LNCaP clone FGC (cell line): ENCODE measurements around the gene CDKL1.

Experiments used
- DNase-seq: peaks from one replicate; pipeline ENCODE4 v3.0.0-alpha.2; 2011; ENCODE audit warnings: low read depth
- H3K4me3 ChIP-seq: 2 replicates; pipeline ENCODE4 v1.5.1; 2011; ENCODE audit warnings: mild to moderate bottlenecking, low read depth, low read length, control low read depth
- CTCF ChIP-seq: IDR thresholded peaks from 2 replicates; pipeline ENCODE4 v1.5.1; 2012; ENCODE audit warnings: mild to moderate bottlenecking; ENCODE audit not compliant: control insufficient read depth, insufficient read depth; ENCODE audit errors: extremely low read depth

CDKL1 gene

GRCh38 chr14:50399251-50400032, 2.8 kb upstream of the CDKL1 start:
- no peak overlapping the region for H3K4me3 ChIP-seq
- DNase-seq = peak; percentile 92
- TF ChIP-seq CTCF = no peak

GRCh38 chr14:50398189-50398580, 1.5 kb upstream of the CDKL1 start:
- no peak for DNase-seq
- H3K4me3 ChIP-seq = no peak overlapping the region
- no peak for TF ChIP-seq CTCF

- TF ChIP-seq CTCF = no peak
- DNase-seq = no peak
Measured at GRCh38 chr14:50397390-50398188, 908 bp upstream of the CDKL1 start.

DNA sequence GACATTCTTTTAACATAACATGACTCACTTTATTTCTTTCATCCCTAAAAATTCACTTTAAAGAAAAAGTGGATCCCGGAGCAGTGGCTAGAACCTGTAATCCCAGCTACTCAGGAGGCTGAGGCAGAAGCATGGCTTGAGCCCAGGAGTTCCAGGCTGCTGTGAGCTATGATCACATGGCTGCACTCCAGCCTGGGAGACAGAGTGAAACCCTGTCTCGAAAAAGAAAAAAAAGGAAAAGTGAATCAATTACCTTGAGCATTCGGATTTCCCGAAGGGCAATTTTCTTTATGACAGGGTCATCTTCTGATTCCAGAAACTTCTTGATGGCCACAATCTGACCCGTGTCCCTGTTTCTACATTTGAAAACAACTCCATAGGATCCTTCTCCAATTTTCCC, 1.2 kb downstream of the CDKL1 start:
- no peak overlapping the region for H3K4me3 ChIP-seq
- DNase-seq = no peak
- no peak for TF ChIP-seq CTCF

More at GRCh38 chr14:50397390-50398188, 908 bp upstream of the CDKL1 start:
- H3K4me3 ChIP-seq = no peak overlapping the region

- DNase-seq = no peak
- no peak for TF ChIP-seq CTCF
- no peak overlapping the region for H3K4me3 ChIP-seq
Measured at GRCh38 chr14:50394713-50395112, 2.0 kb downstream of the CDKL1 start.

GRCh38 chr14:50389668-50390441, 6.8 kb downstream of the CDKL1 start:
- DNase-seq = no peak
- no peak for TF ChIP-seq CTCF

More at GRCh38 chr14:50389668-50390441, 6.8 kb downstream of the CDKL1 start:
- peak overlapping the region; percentile 3; the same call in 1 of the 2 replicates for H3K4me3 ChIP-seq
